GM20000 (cell line): ENCODE results near the gene SOD1.

Source experiments
- DNase-seq: peaks from one replicate; pipeline ENCODE4 v3.0.0; 2012; ENCODE audit warnings: low spot score
- TF ChIP-seq, protein P1 (sequence below): IDR thresholded peaks from 2 replicates; pipeline ENCODE4 v1.5.1; 2012; ENCODE audit warnings: mild to moderate bottlenecking, control low read depth; ENCODE audit errors: extremely low read depth, missing control alignments

The SOD1 gene

DNA sequence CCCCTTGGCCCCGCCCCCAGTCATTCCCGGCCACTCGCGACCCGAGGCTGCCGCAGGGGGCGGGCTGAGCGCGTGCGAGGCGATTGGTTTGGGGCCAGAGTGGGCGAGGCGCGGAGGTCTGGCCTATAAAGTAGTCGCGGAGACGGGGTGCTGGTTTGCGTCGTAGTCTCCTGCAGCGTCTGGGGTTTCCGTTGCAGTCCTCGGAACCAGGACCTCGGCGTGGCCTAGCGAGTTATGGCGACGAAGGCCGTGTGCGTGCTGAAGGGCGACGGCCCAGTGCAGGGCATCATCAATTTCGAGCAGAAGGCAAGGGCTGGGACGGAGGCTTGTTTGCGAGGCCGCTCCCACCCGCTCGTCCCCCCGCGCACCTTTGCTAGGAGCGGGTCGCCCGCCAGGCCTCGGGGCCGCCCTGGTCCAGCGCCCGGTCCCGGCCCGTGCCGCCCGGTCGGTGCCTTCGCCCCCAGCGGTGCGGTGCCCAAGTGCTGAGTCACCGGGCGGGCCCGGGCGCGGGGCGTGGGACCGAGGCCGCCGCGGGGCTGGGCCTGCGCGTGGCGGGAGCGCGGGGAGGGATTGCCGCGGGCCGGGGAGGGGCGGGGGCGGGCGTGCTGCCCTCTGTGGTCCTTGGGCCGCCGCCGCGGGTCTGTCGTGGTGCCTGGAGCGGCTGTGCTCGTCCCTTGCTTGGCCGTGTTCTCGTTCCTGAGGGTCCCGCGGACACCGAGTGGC is at the start of gene SOD1:
TSS of gene SOD1 (plus strand) at position 158 of the 723 bp plus-strand sequence. CDS start at position 235, 77 bp downstream.
- TF ChIP-seq, protein P1, sequence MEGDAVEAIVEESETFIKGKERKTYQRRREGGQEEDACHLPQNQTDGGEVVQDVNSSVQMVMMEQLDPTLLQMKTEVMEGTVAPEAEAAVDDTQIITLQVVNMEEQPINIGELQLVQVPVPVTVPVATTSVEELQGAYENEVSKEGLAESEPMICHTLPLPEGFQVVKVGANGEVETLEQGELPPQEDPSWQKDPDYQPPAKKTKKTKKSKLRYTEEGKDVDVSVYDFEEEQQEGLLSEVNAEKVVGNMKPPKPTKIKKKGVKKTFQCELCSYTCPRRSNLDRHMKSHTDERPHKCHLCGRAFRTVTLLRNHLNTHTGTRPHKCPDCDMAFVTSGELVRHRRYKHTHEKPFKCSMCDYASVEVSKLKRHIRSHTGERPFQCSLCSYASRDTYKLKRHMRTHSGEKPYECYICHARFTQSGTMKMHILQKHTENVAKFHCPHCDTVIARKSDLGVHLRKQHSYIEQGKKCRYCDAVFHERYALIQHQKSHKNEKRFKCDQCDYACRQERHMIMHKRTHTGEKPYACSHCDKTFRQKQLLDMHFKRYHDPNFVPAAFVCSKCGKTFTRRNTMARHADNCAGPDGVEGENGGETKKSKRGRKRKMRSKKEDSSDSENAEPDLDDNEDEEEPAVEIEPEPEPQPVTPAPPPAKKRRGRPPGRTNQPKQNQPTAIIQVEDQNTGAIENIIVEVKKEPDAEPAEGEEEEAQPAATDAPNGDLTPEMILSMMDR = no peak

DNA sequence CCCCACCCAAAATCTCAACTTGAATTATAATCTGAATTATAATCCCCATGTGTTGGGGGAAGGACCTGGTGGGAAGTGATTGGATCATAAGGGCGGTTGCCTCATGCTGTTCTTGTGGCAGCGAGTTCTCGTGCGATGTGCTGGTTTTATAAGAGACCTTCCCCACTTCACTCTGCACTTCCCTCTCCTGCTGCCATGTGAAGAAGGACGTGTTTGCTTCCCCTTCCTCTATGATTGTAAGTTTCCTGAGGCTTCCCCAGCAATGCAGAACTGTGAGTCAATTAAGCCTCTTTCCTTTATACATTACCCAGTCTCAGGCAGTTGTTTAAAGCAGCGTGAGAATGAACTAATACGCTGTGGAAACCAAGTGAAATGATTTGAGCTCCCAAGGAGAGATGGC is 48.0 kb upstream of the SOD1 start:
- TF ChIP-seq, protein P1 = no peak
- DNase-seq = no peak

More for the DNA sequence above, at the start of gene SOD1:
- DNase-seq = peak; percentile 98

DNA sequence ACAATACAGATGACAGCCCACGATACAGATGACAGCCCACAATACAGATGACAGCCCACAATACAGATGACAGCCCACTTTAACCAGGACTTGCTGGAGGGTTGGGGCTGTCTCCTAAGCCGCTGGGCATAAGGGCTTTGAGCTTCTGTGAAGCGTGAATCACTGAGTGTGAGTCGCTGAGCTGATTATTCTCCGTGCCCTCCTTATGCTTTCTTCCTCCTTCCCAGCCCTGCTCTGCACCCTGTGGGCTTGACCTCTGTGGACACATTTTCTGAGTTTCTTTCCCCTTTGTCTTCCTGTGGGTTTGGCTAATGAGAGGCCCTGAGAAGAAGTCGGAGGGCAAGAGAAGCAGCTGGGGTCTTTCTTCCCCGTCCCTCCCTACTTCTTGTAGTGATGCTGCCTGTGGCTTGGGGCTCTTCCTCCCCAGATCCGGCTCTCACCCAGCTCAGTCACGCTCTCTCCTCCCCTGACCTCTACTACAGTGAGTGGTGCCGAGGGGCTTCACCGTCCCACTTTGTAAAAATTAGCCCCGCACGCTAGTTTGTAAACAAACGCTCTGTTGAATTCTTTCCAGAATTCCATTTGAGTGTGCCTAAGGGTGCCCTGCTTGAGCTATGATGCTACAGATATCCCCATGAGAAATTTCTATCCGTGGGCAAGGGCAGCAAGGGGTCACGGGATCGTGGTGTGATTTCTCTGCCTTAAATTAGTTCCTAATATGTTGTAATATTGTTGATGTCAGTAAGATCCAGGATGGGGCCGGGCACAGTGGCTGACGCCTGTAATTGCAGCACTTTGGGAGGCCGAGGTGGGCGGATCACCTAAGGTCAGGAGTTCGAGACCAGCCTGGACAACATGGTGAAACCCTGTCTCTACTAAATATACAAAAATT is 46.4 kb upstream of the SOD1 start:
- TF ChIP-seq, protein P1 = no peak
- DNase-seq = no peak

DNA sequence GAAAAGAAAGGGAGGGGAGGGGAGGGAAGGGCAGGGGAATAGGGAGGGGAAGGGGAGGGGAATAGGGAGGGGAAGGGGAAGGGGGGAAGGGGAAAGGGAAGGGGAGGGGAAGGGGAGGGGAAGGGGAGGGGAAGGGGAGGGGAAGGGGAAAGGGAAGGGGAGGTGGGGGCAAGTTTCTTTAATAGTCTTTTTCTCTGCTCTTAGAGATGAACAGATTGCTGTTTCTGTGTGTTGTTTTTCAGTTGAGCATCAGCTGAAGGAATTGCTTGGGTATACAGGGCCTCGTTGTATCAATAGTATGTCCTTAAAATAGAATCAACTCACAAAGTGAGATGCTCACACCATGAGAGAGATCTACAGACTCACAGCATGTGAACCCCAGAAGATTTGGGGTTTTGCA is 44.8 kb upstream of the SOD1 start:
- DNase-seq = no peak
- TF ChIP-seq, protein P1 = no peak

DNA sequence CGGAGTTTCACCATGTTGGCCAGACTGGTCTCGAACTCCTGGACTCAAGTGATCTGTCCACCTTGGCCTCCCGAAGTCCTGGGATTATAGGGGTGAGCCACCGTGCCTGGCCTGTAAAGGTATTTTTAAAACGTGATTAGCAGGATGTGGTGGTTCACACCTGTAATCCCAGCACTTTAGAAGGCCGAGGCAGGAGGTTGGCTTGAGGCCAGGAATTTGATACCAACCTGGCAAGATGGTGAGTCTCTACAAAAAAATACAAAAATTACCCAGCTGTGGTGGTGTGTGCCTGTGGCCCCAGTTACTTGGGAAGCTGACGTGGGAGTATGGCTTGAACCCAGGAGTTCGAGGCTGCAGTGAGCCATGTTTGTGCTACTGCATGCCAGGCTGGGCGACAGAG is 43.3 kb upstream of the SOD1 start:
- TF ChIP-seq, protein P1 = no peak

DNA sequence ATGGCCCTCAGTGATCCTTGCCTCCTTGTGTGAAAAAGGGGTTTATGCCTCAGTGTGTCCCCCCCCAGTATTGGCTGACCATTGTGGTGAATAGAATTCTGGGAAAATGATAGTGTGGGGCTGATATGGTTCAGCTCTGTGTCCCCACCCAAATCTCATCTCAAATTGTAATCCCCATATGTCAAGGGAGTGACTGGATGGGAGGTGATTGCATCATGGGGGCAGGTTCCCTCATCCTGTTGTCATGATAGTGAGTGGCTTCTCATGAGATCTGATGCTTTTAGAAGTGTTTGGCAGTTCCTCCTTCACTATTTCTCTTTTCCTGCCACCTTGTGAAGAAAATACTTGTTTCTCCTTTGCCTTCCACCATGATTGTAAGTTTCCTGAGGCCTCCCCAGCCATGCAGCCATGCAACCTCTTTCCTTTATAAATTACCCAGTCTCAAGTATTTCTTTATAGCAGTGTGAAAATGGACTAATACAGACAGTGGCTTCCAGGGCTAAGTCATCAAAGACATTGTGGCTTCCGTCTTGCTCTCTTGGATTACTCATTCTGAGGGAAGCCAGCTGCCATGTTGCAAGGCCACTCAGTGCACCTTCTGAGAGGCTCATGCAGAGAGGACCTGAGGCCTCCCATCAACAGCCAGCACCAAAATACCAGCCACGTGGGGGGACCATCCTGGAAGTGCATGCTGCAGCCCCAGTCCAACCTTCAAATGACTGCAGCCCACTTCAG is 40.6 kb upstream of the SOD1 start:
- no peak for DNase-seq
- TF ChIP-seq, protein P1 = no peak

More for the DNA sequence above, 43.3 kb upstream of the SOD1 start:
- no peak for DNase-seq

DNA sequence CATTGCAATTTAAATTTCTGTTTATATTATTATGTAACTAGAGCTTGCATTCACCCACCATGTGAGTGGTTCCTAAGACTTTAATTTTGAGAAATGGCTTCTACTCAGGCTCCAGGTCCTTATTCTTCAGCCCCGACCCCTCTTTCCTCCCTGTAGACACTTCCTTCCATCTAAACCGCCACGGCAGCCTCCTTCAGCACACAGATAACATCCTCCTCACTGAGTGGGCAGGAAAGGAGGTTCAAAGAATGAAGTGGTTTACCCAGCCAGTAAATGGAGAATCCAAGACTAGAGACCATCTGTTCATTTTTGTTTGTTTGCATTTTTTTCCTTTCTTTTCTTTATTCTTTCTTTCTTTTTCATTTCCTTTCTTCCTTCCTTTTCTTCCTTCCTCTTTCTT is 37.1 kb upstream of the SOD1 start:
- TF ChIP-seq, protein P1 = no peak
- no peak for DNase-seq
